ENCODE data around the gene INPP4B.

INPP4B gene

GRCh38 chr4:142551517-142552305, 294.4 kb downstream of the INPP4B start:
- Histone ChIP-seq H3K9ac (ENCODE audit: low read length) (no peak overlapping the region), H3K4me3 (ENCODE audit: low read depth in 1 of 2, low read length in 2 of 2) (no peak overlapping the region), H3K27me3 (ENCODE audit: control insufficient read depth in 1 of 2, insufficient read depth in 2 of 2, low read length in 2 of 2) (no peaks in the 10 kb centered on the region), H3K36me3 (ENCODE audit: insufficient read depth, low read length) (no peaks in the 10 kb centered on the region), H3K4me1 (ENCODE audit: insufficient read depth, low read length) (peaks cover 4% of the 10 kb centered on the region), H3K27ac (ENCODE audit: low read depth, low read length) (no peak overlapping the region), H3K9me3 (ENCODE audit: low read length) (no peaks in the 10 kb centered on the region)

- H3K36me3 ChIP-seq (ENCODE audit: insufficient read depth, low read length) = no peaks in the 10 kb centered on the region
- no peaks in the 10 kb centered on the region for H3K9me3 ChIP-seq (ENCODE audit: low read length)
- no peak overlapping the region for H3K27ac ChIP-seq (ENCODE audit: low read depth, low read length)
- no peak overlapping the region for H3K4me3 ChIP-seq (ENCODE audit: low read depth in 1 of 2, low read length in 2 of 2)
- H3K27me3 ChIP-seq (ENCODE audit: control insufficient read depth in 1 of 2, insufficient read depth in 2 of 2, low read length in 2 of 2) = no peaks in the 10 kb centered on the region
- H3K4me1 ChIP-seq (ENCODE audit: insufficient read depth, low read length) = peaks cover 4% of the 10 kb centered on the region
- H3K9ac ChIP-seq (ENCODE audit: low read length) = no peak overlapping the region
These were observed 295.1 kb downstream of the INPP4B start for GRCh38 chr4:142550965-142551364.

- Histone ChIP-seq H3K9me3 (ENCODE audit: low read length) (no peaks in the 10 kb centered on the region), H3K36me3 (ENCODE audit: insufficient read depth, low read length) (no peaks in the 10 kb centered on the region), H3K27me3 (ENCODE audit: control insufficient read depth in 1 of 2, insufficient read depth in 2 of 2, low read length in 2 of 2) (no peaks in the 10 kb centered on the region)
These were observed 296.2 kb downstream of the INPP4B start for GRCh38 chr4:142549726-142550463.

DNA sequence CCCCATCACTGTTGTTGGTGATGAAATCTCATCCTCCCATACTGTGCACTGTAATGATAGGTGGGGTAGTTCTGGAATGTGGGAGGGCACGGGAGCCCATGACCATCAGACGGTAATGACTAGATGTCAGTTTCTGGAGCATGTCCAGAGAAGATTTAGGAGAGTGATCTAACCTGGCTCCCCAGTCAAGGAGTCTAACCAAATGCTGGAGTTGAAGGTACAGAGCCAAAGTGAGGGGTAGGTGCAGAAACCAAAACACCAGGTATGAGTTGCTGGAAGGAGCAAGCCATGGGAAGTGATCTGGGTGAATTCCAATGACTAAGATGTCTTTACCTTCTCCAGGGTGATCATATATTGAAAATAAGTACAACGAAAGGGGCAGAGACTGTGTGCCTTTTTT, 296.9 kb downstream of the INPP4B start:
- Histone ChIP-seq H3K27me3 (ENCODE audit: control insufficient read depth in 1 of 2, insufficient read depth in 2 of 2, low read length in 2 of 2) (no peaks in the 10 kb centered on the region), H3K9me3 (ENCODE audit: low read length) (no peaks in the 10 kb centered on the region), H3K9ac (ENCODE audit: low read length) (no peak overlapping the region), H3K4me1 (ENCODE audit: insufficient read depth, low read length) (peaks cover 4% of the 10 kb centered on the region), H3K27ac (ENCODE audit: low read depth, low read length) (no peak overlapping the region), H3K4me3 (ENCODE audit: low read depth in 1 of 2, low read length in 2 of 2) (no peak overlapping the region), H3K36me3 (ENCODE audit: insufficient read depth, low read length) (no peaks in the 10 kb centered on the region)

More at GRCh38 chr4:142549726-142550463, 296.2 kb downstream of the INPP4B start:
- H3K4me1 ChIP-seq (ENCODE audit: insufficient read depth, low read length) = peaks cover 4% of the 10 kb centered on the region
- no peak overlapping the region for H3K9ac ChIP-seq (ENCODE audit: low read length)
- no peak overlapping the region for H3K27ac ChIP-seq (ENCODE audit: low read depth, low read length)
- no peak overlapping the region for H3K4me3 ChIP-seq (ENCODE audit: low read depth in 1 of 2, low read length in 2 of 2)

DNA sequence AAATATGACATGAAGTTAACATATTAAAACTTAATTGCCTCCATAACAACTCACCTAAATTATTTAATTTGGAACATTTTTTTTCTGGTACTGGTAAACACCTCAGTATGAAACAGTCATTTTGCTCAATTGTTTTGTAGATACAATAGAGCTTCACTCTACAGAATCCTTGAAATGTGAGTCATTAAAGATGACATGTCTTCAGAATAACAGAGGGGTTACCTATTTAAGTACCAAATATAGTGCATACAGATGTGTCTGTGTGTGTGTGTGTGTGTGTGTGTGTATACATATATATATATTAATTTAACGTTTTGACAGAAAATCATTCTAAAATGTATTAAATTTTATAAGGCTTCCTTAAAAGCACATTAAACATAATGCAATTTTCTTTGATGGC, 297.6 kb downstream of the INPP4B start:
- Histone ChIP-seq H3K27ac (ENCODE audit: low read depth, low read length) (no peak overlapping the region), H3K4me3 (ENCODE audit: low read depth in 1 of 2, low read length in 2 of 2) (no peak overlapping the region), H3K27me3 (ENCODE audit: control insufficient read depth in 1 of 2, insufficient read depth in 2 of 2, low read length in 2 of 2) (no peaks in the 10 kb centered on the region), H3K36me3 (ENCODE audit: insufficient read depth, low read length) (no peaks in the 10 kb centered on the region), H3K4me1 (ENCODE audit: insufficient read depth, low read length) (peaks cover 4% of the 10 kb centered on the region), H3K9me3 (ENCODE audit: low read length) (no peaks in the 10 kb centered on the region), H3K9ac (ENCODE audit: low read length) (no peak overlapping the region)

- Histone ChIP-seq H3K36me3 (ENCODE audit: insufficient read depth, low read length) (no peaks in the 10 kb centered on the region), H3K4me1 (ENCODE audit: insufficient read depth, low read length) (peaks cover 4% of the 10 kb centered on the region), H3K27me3 (ENCODE audit: control insufficient read depth in 1 of 2, insufficient read depth in 2 of 2, low read length in 2 of 2) (no peaks in the 10 kb centered on the region), H3K9ac (ENCODE audit: low read length) (no peak overlapping the region), H3K4me3 (ENCODE audit: low read depth in 1 of 2, low read length in 2 of 2) (no peak overlapping the region), H3K27ac (ENCODE audit: low read depth, low read length) (no peak overlapping the region), H3K9me3 (ENCODE audit: low read length) (no peaks in the 10 kb centered on the region)
These were observed 298.1 kb downstream of the INPP4B start for GRCh38 chr4:142547974-142548373.

- peaks cover 4% of the 10 kb centered on the region for H3K4me1 ChIP-seq (ENCODE audit: insufficient read depth, low read length)
- no peaks in the 10 kb centered on the region for H3K9me3 ChIP-seq (ENCODE audit: low read length)
- H3K4me3 ChIP-seq (ENCODE audit: low read depth in 1 of 2, low read length in 2 of 2) = no peak overlapping the region
- no peak overlapping the region for H3K27ac ChIP-seq (ENCODE audit: low read depth, low read length)
- H3K27me3 ChIP-seq (ENCODE audit: control insufficient read depth in 1 of 2, insufficient read depth in 2 of 2, low read length in 2 of 2) = no peaks in the 10 kb centered on the region
- no peaks in the 10 kb centered on the region for H3K36me3 ChIP-seq (ENCODE audit: insufficient read depth, low read length)
- H3K9ac ChIP-seq (ENCODE audit: low read length) = no peak overlapping the region
These were observed 301.5 kb downstream of the INPP4B start for GRCh38 chr4:142544594-142544993.

DNA sequence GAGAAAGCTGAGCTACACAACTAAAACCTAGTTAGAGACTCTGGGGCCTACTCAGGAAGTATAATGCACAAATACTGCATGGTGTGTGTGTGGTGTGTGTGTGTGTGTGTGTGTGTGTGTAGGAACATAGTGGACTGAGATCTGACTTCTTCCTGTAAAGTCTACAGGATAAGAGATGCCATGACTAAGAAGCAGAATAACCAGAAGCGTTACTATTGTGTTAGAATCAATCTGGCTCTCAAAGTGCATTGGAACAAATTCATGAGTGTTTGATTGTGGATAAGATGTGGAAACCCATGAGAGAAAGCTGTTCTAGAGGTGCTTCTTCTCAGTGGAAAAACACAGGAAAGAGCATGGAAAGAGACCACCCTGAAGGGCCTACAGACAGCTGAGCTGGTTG, 302.1 kb downstream of the INPP4B start:
- H3K4me1 ChIP-seq (ENCODE audit: insufficient read depth, low read length) = peaks cover 4% of the 10 kb centered on the region
- H3K4me3 ChIP-seq (ENCODE audit: low read depth in 1 of 2, low read length in 2 of 2) = no peak overlapping the region
- H3K36me3 ChIP-seq (ENCODE audit: insufficient read depth, low read length) = no peaks in the 10 kb centered on the region
- H3K27ac ChIP-seq (ENCODE audit: low read depth, low read length) = no peak overlapping the region
- H3K27me3 ChIP-seq (ENCODE audit: control insufficient read depth in 1 of 2, insufficient read depth in 2 of 2, low read length in 2 of 2) = no peaks in the 10 kb centered on the region
- H3K9me3 ChIP-seq (ENCODE audit: low read length) = no peaks in the 10 kb centered on the region
- no peak overlapping the region for H3K9ac ChIP-seq (ENCODE audit: low read length)

DNA sequence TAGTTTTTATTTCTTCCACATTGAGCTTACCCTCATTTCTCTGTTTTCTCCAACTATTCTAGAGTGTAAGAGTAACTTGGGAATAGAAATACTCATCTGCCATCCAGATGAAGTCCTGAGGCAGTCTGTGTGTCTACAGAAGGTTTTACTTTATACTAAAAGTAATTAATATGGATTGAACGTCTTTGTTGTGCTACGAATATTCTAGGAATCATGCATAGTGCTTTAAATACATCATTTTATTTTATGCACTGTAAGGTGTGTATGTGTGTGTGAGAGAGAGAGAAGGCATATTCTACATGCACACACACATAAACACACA, 305.7 kb downstream of the INPP4B start:
- Histone ChIP-seq H3K4me1 (ENCODE audit: insufficient read depth, low read length) (no peaks in the 10 kb centered on the region), H3K4me3 (ENCODE audit: low read depth in 1 of 2, low read length in 2 of 2) (no peak overlapping the region), H3K27ac (ENCODE audit: low read depth, low read length) (no peak overlapping the region), H3K36me3 (ENCODE audit: insufficient read depth, low read length) (no peaks in the 10 kb centered on the region), H3K9me3 (ENCODE audit: low read length) (no peaks in the 10 kb centered on the region), H3K9ac (ENCODE audit: low read length) (no peak overlapping the region), H3K27me3 (ENCODE audit: control insufficient read depth in 1 of 2, insufficient read depth in 2 of 2, low read length in 2 of 2) (no peaks in the 10 kb centered on the region)

DNA sequence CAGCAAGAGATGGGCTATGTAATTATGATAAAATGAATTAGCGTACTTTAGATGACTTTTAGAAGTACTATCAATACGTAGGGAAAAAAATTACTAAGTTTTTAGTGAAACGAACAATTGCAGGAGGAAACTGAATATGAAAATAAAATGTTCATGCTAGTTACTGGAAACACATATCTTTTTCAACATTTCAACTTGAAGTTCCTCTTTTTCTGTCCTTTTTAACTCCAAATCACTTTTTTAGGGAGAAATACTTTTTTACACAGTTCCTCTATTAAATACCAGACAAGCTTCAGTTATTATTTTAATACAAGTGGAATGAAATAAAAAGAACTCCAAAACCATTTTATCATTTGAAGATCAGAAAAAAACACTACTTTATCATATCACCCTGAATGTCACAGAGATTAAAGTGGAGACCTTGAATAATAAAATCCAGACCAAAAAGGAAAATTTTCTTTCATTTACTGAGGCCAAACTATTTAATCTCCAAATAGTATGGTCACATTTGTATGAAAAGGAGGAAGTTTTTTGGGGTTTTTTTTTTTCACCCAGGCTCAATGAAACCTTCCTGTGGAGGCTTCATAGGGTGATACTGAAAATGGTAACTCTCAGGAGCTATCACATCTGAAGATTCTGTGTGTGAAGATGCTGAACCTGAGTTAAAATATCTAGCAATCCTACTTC, 306.2 kb downstream of the INPP4B start:
- H3K27me3 ChIP-seq (ENCODE audit: control insufficient read depth in 1 of 2, insufficient read depth in 2 of 2, low read length in 2 of 2) = no peaks in the 10 kb centered on the region
- no peak overlapping the region for H3K27ac ChIP-seq (ENCODE audit: low read depth, low read length)
- H3K36me3 ChIP-seq (ENCODE audit: insufficient read depth, low read length) = no peaks in the 10 kb centered on the region
- no peak overlapping the region for H3K9ac ChIP-seq (ENCODE audit: low read length)
- no peaks in the 10 kb centered on the region for H3K4me1 ChIP-seq (ENCODE audit: insufficient read depth, low read length)
- no peak overlapping the region for H3K4me3 ChIP-seq (ENCODE audit: low read depth in 1 of 2, low read length in 2 of 2)
- no peaks in the 10 kb centered on the region for H3K9me3 ChIP-seq (ENCODE audit: low read length)

DNA sequence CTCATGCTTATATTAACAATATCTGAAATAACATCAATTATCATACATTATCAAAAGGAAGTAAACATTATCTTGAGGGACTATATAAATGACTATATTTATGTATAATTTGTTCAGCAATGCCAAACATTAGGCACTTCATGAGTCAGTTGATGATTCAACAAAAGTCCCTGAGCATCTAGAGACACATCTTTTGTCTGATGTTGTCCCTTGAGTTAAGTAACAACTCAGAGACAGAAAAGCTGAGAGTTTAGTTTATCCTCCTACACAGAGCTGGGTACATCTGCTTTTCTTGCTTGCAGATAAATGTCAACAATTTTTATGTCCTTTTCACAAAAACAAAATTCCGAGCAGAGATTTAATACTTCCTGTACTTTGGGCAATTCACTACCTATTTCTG, 311.1 kb downstream of the INPP4B start:
- H3K27ac ChIP-seq (ENCODE audit: low read depth, low read length) = no peak overlapping the region

More for the DNA sequence above, 311.1 kb downstream of the INPP4B start:
- Histone ChIP-seq H3K9ac (ENCODE audit: low read length) (no peak overlapping the region), H3K27me3 (ENCODE audit: control insufficient read depth in 1 of 2, insufficient read depth in 2 of 2, low read length in 2 of 2) (no peaks in the 10 kb centered on the region), H3K36me3 (ENCODE audit: insufficient read depth, low read length) (no peaks in the 10 kb centered on the region), H3K4me3 (ENCODE audit: low read depth in 1 of 2, low read length in 2 of 2) (no peak overlapping the region), H3K9me3 (ENCODE audit: low read length) (no peaks in the 10 kb centered on the region), H3K4me1 (ENCODE audit: insufficient read depth, low read length) (no peaks in the 10 kb centered on the region)
